Omental fat pad (tissue), 4 donors: ENCODE results near the gene SIRT1. TPM values are rescaled to one million over a fixed set of nuclear protein-coding genes. Genes with fewer than 3 reads are reported as not detected.
"Not testable (repeated sequence)": the region's sequence is repeated elsewhere in the genome, so short reads cannot be mapped to it uniquely, and the experiment has no call there.

Experiments used
- ATAC-seq: fragments of 150-250 bp; one replicate; pipeline ENCODE4 v1.9.1; 2016; ENCODE audit warnings: mild to moderate bottlenecking, moderate library complexity; ENCODE audit not compliant: low FRiP score
- DNase-seq: peaks from one replicate; pipeline ENCODE4 v3.0.0-alpha.2; 2019; ENCODE audit warnings: low spot score
- small RNA-seq: library from RNA; depleted of rRNA; stranded (forward); fragments of <200 nt; gene quantifications from one replicate; pipeline ENCODE3, GENCODE V24; 2016
- total RNA-seq, 4 donors: library from RNA; depleted of rRNA; stranded (reverse); fragments of >200 nt; gene quantifications; one replicate each; pipeline ENCODE4 v1.1.0, GENCODE V29; 2016
- TF ChIP-seq, protein P1 (sequence below), 3 donors: fragments of 450-650 bp; IDR thresholded peaks; one replicate each; pipeline ENCODE4 v1.5.1; 2016 to 2017; ENCODE audit warnings: antibody characterized with exemption in 3 of 3, mild to moderate bottlenecking in 3 of 3, moderate library complexity in 2 of 3

The SIRT1 gene
- total RNA-seq, 4 donors from 2014 or later = 19.1 to 38.8 (median 29.7) TPM

DNA sequence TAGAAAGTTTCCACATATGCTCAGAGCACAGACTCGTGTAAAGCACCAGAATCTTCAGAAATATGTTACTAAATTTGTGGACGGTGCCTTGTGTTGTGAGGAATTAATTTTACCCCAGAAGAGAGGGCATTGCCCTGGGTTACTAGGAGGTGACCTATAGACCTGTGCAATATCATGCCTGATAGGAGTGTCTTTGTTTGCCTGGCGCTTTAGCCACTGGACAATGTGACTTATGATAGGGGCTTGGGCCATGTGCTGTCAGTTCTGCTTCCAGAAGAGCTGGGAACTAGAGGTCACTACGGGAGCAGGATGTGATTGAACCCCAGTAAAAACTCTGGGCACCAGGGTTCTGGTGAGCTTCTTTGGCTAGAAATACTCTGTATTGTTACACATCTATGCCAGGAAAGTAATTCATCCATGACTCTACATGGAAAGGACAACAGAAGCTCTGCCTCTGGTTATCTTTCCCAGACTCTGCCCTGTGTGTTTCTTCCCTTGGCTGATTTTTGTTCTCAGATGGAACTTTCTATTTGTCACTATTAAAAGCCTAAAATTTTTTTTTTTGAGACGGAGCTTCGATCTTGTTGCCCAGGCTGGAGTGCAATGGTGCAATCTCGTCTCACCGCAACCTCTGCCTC is 75.5 kb downstream of the SIRT1 start:
- no peak for DNase-seq
- TF ChIP-seq, protein P1, sequence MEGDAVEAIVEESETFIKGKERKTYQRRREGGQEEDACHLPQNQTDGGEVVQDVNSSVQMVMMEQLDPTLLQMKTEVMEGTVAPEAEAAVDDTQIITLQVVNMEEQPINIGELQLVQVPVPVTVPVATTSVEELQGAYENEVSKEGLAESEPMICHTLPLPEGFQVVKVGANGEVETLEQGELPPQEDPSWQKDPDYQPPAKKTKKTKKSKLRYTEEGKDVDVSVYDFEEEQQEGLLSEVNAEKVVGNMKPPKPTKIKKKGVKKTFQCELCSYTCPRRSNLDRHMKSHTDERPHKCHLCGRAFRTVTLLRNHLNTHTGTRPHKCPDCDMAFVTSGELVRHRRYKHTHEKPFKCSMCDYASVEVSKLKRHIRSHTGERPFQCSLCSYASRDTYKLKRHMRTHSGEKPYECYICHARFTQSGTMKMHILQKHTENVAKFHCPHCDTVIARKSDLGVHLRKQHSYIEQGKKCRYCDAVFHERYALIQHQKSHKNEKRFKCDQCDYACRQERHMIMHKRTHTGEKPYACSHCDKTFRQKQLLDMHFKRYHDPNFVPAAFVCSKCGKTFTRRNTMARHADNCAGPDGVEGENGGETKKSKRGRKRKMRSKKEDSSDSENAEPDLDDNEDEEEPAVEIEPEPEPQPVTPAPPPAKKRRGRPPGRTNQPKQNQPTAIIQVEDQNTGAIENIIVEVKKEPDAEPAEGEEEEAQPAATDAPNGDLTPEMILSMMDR (IDR thresholded peaks at IDR 0.05) = no peak
- ATAC-seq = no peak

DNA sequence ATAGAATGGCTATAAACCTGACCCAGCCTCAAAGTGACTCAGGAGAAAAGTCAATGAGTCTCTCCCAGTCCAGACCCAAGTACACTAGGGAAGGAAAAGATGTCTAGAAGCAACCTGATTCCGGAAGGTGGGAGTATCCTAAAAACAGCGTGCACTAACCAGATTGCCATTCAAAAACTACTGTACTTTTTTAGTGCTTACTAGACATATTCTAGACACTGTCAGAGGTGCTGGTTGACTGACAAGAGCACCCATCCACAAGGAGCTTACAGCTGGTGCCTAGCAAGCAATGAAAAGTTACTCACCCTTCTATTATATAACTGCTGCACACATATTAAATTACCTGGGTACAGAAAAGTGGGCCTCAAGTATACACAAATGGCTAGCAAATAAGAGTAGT is 81.0 kb downstream of the SIRT1 start:
- TF ChIP-seq, protein P1 (IDR thresholded peaks at IDR 0.05) = no peak
- no peak for DNase-seq
- no peak for ATAC-seq

DNA sequence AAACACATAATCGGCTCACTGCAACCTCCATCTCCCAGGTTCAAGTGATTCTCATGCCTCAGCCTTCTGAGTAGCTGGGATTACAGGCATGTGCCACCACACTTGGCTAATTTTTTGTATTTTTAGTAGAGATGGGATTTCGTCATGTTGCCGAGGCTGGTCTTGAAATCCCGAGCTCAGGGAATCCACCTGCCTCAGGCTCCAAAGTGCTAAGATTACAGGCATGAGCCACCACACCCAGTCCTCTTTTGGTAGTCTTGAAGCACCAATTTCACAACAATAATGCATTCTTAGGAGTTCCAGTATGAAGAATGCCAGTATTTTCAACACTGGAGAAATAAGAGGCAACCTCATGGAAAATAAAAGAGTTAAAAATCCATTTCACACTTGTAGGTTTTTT is 81.6 kb downstream of the SIRT1 start:
- not testable (repeated sequence) for ATAC-seq

More for the DNA sequence above, 81.6 kb downstream of the SIRT1 start:
- DNase-seq = not testable (repeated sequence)

Small RNA genes lying within 50 kb of the gene (small RNA-seq; reads per million reads assigned to genes)
- not detected for gene RNU6-523P

Other genes starting within 250 kb of the SIRT1 start
- gene CTNNA3, start 188.5 kb upstream of the SIRT1 start, total RNA-seq = 1 to 10 TPM; 1.2 to 7.1 (median 1.3) TPM
- 1 to 10 TPM; 1.3 to 5.2 (median 2.6) TPM for gene DNAJC12, start 46.5 kb upstream of the SIRT1 start, total RNA-seq
- gene HERC4, start 190.6 kb downstream of the SIRT1 start, total RNA-seq = 10 to 100 TPM; 37.0 to 67.6 (median 50.5) TPM
- gene MYPN, start 224.8 kb downstream of the SIRT1 start, total RNA-seq = not detected